ENCODE measurements around the gene PPTC7.
A peak's percentile ranks its signal among the peaks of the same experiment; 100 is the strongest.
"Not testable (repeated sequence)": the region's sequence is repeated elsewhere in the genome, so short reads cannot be mapped to it uniquely, and the experiment has no call there.

PPTC7 gene

DNA sequence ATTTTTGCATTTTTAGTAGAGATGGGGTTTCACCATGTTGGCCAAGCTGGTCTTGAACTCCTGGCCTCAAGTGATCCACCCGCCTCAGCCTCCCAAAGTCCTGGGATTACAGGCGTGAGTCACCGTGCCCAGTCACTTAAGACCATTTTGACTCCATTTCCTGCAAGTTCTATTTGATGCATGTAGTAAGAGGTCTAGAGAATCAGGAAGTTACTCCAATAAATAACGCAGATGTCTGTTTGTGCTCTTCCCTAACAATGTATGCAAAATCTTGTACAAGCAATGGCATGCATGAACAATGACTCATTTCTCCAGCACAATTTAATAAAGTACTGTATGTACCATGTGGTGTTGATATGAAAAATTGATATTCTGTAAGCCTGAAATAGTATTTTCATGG, 37.9 kb downstream of the PPTC7 start:
- H3K27me3 Mint-ChIP-seq (ENCODE audit: low read depth); H3K27ac Mint-ChIP-seq; DNase-seq (ENCODE audit: low spot score); H3K9me3 Mint-ChIP-seq; H3K4me3 Mint-ChIP-seq: not testable (repeated sequence)
- Mint-ChIP-seq H3K36me3 (ENCODE audit: low read depth) (peaks cover 35% of the 10 kb centered on the region), H3K4me1 (ENCODE audit: low read depth) (peaks cover 34% of the 10 kb centered on the region)

DNA sequence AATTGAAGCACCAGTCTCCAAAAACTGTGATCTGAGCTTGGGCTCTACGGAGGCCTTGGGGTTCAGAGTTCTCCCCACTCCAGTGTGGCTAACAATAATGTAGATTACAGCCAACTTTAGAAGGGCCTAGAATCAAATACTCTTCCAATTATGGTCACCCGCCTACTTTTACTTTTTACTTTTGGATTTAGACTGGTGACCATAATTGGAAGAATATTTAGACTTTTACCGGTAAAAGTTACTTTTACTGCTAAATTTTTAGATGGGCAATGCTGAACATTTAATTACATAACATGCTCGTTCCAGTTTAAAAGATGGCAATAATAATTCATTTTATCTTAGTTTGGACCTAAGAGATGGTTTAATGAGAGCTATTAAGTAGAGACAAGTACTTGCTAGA, 39.2 kb downstream of the PPTC7 start:
- Mint-ChIP-seq H3K27me3 (ENCODE audit: low read depth) (no peaks in the 10 kb centered on the region), H3K27ac (no peak overlapping the region), H3K9me3 (no peaks in the 10 kb centered on the region), H3K36me3 (ENCODE audit: low read depth) (peaks cover 39% of the 10 kb centered on the region), H3K4me3 (no peak overlapping the region), H3K4me1 (ENCODE audit: low read depth) (peaks cover 33% of the 10 kb centered on the region)
- DNase-seq (ENCODE audit: low spot score) = no peak

DNA sequence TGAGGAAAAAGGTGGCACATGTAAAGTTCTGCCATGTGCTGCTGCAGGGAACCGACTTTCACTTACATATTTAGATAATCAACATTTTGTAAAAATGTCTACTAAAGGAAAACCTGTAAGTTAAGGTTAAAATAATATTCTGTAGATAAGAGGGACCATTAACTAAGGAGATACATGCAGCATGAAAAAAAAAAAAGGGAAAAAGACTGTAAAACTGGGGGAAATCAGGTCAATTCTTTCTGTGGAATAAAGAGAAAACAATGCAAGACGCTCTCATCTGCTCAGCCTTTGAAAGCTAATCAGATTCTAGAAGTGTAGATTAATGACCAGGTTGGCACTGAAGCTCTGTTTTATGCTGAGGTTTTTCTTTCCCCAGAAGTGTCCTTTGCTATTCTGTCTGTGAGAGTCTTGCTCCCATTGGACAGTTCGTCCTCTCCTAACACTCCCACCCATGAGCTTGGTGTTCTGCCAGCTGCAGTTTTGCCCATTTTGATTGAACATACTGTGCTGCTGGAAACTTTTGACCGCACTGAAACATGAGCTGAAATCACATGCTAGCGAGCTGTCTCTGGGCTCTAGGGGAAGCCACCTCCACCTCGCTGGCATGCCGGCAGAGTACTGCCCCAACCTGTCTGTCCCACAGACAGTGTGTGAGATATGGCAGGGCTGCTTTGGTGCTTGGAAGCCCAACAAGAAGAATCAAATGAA, 39.7 kb downstream of the PPTC7 start:
- Mint-ChIP-seq H3K4me1 (ENCODE audit: low read depth) (peaks cover 30% of the 10 kb centered on the region), H3K36me3 (ENCODE audit: low read depth) (peaks cover 38% of the 10 kb centered on the region), H3K9me3 (no peaks in the 10 kb centered on the region), H3K27me3 (ENCODE audit: low read depth) (no peaks in the 10 kb centered on the region), H3K27ac (peak overlapping the region; percentile 54), H3K4me3 (no peak overlapping the region)
- DNase-seq (ENCODE audit: low spot score) = no peak

DNA sequence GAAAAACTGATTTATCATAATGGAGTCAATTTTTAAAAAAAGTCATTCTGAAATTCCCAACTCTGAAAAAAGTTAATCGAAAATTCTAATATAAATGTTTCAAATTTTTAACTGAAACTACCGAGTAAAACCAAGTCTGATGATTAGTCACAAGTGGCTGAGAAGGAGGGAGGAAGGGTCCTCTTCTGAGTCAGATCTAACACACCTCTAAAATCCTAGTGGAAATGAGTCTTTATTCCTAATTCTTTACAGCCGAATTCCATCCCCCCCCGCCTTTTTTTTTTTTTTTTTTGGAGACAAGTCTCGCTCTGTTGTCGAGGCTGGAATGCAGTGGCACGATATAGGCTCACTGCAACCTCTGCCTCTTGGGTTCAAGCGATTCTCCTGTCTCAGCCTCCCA, 43.1 kb downstream of the PPTC7 start:
- Mint-ChIP-seq H3K4me3 (no peak overlapping the region), H3K36me3 (ENCODE audit: low read depth) (peaks cover 58% of the 10 kb centered on the region), H3K9me3 (no peaks in the 10 kb centered on the region), H3K4me1 (ENCODE audit: low read depth) (peaks cover 22% of the 10 kb centered on the region), H3K27ac (no peak overlapping the region), H3K27me3 (ENCODE audit: low read depth) (no peaks in the 10 kb centered on the region)
- DNase-seq (ENCODE audit: low spot score) = no peak

DNA sequence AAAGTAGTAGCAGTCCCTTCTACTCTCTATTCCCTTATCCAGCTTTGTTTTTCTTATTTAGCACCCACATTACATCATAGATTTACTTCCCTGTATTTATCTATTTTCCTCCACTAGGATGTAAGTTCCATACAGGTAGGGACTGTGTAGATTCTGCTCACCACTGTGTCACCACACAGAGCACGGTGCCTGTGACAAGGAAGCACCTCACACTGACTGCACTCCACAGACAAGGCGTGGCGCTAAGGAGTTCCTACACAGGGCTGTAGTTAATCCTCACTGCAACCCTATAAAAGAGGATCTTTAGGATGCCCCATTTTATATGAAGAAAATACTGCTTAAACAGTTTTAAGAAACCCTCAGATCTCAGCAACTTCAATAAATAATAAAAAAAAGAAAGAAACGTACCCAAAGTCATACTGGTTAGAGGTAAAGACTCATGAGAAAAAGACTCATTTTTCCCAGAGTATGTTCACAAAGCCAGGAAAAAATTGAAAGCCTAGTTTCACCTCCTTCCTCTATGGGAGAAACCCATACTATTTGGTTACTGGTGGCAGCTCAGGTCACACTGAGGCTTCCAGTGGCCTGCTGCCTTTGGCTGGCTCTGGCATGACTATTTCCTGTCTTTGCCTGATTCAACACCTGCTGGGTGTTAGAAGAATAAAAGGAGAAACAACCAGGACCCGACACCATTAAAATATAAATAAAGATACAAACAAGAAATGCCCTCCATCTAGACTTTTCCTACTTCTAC, 44.1 kb downstream of the PPTC7 start:
- H3K4me1 Mint-ChIP-seq (ENCODE audit: low read depth) = peaks cover 24% of the 10 kb centered on the region
- H3K36me3 Mint-ChIP-seq (ENCODE audit: low read depth) = peaks cover 67% of the 10 kb centered on the region
- DNase-seq (ENCODE audit: low spot score) = no peak
- H3K27me3 Mint-ChIP-seq (ENCODE audit: low read depth) = no peaks in the 10 kb centered on the region
- H3K27ac Mint-ChIP-seq = no peak overlapping the region
- no peak overlapping the region for H3K4me3 Mint-ChIP-seq
- no peaks in the 10 kb centered on the region for H3K9me3 Mint-ChIP-seq

DNA sequence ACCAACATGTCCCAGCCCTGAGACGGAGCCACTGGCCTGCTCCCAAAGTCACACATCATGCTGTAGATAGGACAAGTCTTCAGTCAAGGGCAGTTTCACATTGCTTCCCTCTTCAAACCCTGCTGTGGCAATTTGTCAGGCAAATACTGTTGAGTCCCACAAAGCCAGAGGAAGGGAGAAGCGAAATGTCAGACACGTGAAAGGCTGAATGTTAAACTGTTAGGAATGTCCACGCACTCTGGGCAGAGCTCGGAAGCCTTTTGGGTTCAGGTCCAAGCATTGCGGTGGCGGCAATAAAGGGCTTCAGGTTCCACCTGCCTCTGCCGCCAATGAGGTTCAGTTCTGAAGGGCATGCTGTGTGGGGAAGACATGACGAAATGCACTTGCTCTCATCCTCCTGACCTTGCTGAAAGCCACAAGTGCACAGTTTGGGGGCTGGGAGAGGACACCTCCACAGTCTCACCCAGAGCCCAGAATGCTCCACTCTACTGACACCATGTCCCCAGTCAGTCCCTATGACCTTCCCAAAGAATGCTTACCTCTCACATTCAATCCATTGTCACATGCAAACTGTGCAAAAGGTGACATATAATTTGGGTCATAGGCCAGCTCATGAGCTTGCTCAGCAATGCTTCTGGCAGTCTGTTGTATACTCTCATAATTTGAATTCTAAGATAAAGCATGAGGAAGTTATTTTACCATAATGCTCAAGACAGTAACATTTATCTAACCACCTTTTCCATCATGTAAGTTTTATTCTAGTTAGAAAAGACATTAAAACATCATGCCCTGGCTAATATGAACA, 45.3 kb downstream of the PPTC7 start:
- Mint-ChIP-seq H3K4me1 (ENCODE audit: low read depth) (peaks cover 16% of the 10 kb centered on the region), H3K27me3 (ENCODE audit: low read depth) (no peaks in the 10 kb centered on the region), H3K4me3 (no peak overlapping the region), H3K36me3 (ENCODE audit: low read depth) (peaks cover 60% of the 10 kb centered on the region), H3K9me3 (no peaks in the 10 kb centered on the region), H3K27ac (no peak overlapping the region)
- DNase-seq (ENCODE audit: low spot score) = no peak

DNA sequence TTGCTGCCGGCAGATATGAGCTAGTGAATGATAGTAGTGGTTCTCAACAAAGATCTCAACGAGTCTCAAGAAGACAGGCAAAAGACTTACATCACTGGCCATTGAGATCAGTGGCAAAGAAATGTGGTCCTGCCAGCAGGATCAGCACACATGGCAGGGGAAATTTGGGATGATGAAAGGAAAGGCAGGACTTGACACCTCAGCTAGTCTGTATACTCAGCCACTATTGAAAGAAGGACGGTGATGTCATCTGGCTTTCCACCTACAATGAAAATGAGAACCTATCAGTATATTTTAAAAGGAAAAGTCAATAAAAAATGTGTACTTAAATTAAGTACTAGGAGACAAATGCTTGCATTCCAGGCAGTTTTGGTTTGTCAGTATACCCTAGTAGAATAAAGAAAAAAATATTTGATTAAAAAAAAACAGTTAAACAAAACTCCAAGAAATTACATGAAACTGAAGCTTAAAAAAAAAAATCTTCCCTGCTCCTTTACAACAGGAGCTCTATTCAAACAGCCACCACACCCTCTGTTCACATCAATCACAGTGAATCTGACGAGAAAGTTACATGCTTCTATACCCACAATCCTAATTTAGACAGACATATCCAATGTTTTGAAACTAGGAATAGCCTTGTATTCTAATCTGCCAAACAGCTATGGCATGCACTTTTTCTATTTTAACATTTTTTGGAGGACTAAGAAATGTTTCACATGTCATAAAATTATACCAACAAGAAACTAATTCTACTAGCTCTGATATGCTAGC, 46.1 kb downstream of the PPTC7 start:
- Mint-ChIP-seq H3K9me3 (no peaks in the 10 kb centered on the region), H3K27me3 (ENCODE audit: low read depth) (no peaks in the 10 kb centered on the region), H3K4me3 (no peak overlapping the region), H3K27ac (no peak overlapping the region), H3K4me1 (ENCODE audit: low read depth) (peaks cover 15% of the 10 kb centered on the region), H3K36me3 (ENCODE audit: low read depth) (peaks cover 55% of the 10 kb centered on the region)
- DNase-seq (ENCODE audit: low spot score) = no peak

DNA sequence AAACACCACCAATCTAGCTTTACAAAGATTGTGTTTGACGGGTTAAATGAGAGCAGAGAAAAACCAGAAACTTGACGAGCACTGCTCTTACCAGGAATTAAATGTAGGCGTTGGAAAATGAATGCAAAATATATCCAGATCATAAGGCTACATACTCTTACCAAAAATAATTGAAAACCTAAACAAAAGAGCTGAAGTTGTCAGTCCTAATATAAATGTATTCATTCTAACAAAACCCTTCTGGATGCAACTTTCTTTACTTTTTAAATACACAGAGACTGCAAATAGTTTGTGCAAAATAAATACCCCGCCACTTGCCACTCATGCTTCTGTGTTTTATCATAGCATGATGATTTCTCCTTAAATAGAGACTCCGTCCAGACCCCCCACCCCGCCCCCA, 48.3 kb downstream of the PPTC7 start:
- Mint-ChIP-seq H3K9me3 (no peaks in the 10 kb centered on the region), H3K4me1 (ENCODE audit: low read depth) (peaks cover 19% of the 10 kb centered on the region), H3K36me3 (ENCODE audit: low read depth) (peaks cover 63% of the 10 kb centered on the region), H3K27me3 (ENCODE audit: low read depth) (no peaks in the 10 kb centered on the region), H3K27ac (no peak overlapping the region), H3K4me3 (no peak overlapping the region)
- no peak for DNase-seq (ENCODE audit: low spot score)

DNA sequence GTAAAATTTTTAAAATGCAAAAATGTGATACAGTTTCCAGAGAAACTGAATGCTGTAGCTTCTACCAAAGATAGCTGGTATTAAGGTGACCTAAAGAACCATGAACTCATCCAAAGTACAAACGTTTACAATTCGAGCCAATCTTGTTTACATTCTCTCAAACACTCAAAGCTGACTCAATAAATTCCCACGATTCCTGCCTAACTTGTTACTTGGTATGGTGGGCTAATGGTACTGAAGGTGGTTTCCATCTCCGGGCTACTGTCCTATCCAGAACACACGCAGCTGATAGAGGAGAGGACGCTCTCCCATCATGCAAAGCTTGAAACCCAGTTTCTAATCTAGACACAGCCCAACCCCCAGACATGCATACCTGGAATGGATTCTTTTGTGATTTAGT, 49.5 kb downstream of the PPTC7 start:
- Mint-ChIP-seq H3K9me3 (no peaks in the 10 kb centered on the region), H3K27me3 (ENCODE audit: low read depth) (no peaks in the 10 kb centered on the region), H3K4me3 (no peak overlapping the region), H3K36me3 (ENCODE audit: low read depth) (peaks cover 58% of the 10 kb centered on the region), H3K4me1 (ENCODE audit: low read depth) (peaks cover 13% of the 10 kb centered on the region), H3K27ac (no peak overlapping the region)
- DNase-seq (ENCODE audit: low spot score) = no peak

DNA sequence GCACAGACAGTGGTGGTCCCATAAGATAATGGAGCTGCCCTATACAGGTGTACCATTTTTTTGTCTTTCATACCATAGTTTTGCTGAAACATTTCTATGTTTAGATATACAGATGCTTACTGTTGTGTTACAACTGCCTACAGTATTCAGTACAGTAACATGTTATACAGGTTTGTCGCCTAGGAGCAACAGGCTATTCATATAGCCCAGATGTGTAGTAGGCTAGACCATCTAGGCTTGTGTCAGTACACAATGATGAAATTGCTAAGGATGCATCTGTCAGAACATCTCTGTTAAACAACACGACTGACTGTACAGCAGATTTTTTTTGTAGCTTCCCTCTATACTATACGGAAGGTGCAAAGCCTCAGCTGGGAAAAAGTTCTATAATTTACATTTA, 50.5 kb downstream of the PPTC7 start:
- Mint-ChIP-seq H3K9me3 (no peaks in the 10 kb centered on the region), H3K4me3 (no peak overlapping the region), H3K4me1 (ENCODE audit: low read depth) (peaks cover 14% of the 10 kb centered on the region), H3K27ac (no peak overlapping the region), H3K27me3 (ENCODE audit: low read depth) (no peaks in the 10 kb centered on the region), H3K36me3 (ENCODE audit: low read depth) (peaks cover 53% of the 10 kb centered on the region)
- no peak for DNase-seq (ENCODE audit: low spot score)

DNA sequence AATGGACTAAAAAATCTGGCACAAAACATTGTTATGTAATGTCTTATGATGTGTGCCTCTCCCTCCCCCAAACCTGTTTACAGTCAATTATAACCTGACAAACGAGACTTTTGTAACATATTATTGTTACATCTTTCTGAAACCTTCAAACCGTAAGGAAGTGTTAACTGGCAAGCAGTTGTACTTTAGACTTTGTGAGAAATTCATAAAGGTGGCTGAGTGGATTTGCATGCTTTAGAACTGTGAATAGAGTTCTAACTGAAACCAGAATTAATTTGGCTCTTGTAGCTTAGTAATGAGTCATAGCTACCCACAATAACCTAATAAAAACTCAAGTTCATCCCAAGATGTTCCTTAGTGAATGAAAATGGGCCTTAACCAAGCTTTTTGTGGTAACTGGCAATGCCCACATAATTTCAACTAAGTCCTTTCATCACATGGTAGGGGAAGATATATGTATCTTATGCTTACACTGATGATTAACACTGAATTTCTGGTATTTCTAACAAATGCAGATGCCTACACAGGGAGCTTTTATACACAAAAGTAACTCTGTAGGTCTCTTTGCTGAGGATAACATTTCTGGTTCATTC, 51.3 kb downstream of the PPTC7 start:
- Mint-ChIP-seq H3K4me3 (no peak overlapping the region), H3K36me3 (ENCODE audit: low read depth) (peaks cover 46% of the 10 kb centered on the region), H3K4me1 (ENCODE audit: low read depth) (peaks cover 14% of the 10 kb centered on the region), H3K9me3 (no peaks in the 10 kb centered on the region), H3K27ac (no peak overlapping the region), H3K27me3 (ENCODE audit: low read depth) (no peaks in the 10 kb centered on the region)
- DNase-seq (ENCODE audit: low spot score) = no peak

DNA sequence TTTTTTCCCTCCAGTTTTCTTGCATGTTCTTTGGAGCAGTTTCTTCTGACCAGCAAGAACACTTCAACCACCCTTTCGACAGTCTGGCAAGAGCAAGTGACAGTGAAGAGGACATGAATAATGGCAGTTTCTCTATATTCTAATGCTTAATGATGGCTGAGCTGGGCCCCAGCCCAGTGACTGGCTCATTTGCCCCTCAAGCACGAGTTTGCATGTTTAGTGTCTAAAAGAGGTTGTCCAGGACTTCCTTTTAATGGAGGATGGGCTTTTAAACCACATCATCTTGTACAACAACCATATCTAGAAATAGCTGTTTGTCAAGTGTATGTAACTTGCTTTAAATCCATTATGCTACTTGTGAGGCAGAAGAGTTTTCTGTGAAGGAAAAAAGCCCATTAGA, 52.6 kb downstream of the PPTC7 start:
- Mint-ChIP-seq H3K9me3 (no peaks in the 10 kb centered on the region), H3K4me3 (no peak overlapping the region), H3K27ac (no peak overlapping the region), H3K36me3 (ENCODE audit: low read depth) (peaks cover 33% of the 10 kb centered on the region), H3K4me1 (ENCODE audit: low read depth) (peaks cover 13% of the 10 kb centered on the region), H3K27me3 (ENCODE audit: low read depth) (no peaks in the 10 kb centered on the region)
- no peak for DNase-seq (ENCODE audit: low spot score)

DNA sequence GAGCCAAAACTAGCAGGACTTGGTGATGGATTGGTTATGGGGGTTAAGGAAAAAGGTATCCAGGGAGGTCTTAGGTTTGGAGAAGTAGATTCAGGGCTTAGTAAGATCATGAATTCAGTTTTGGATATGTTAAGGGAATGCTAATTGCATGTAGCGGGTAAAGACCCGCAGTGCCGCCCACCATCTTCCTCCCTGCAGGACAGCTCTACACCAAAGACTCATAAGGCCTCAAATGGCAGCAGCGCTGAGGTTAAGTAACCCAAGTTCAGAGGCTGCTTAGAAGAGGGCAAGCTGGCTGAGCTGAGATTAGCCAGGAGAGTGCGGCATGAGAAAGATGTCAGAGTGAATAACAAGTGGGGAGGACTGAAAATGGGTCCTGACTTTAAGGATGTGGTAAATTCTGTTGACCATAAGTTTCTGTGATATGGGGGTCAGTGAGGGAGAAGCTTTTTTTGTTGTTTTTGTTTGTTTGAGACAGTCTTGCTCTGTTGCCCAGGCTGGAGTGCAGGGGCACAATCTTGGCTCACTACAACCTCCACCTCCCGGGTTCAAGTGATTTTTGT, 54.8 kb downstream of the PPTC7 start:
- Mint-ChIP-seq H3K4me3 (no peak overlapping the region), H3K27ac (no peak overlapping the region), H3K27me3 (ENCODE audit: low read depth) (no peaks in the 10 kb centered on the region), H3K36me3 (ENCODE audit: low read depth) (peaks cover 20% of the 10 kb centered on the region), H3K9me3 (no peaks in the 10 kb centered on the region), H3K4me1 (ENCODE audit: low read depth) (peaks cover 14% of the 10 kb centered on the region)
- DNase-seq (ENCODE audit: low spot score) = no peak
